ENCODE data around the gene HPN.
"Not testable (repeated sequence)": the region's sequence is repeated elsewhere in the genome, so short reads cannot be mapped to it uniquely, and the experiment has no call there.

HPN gene

GRCh38 chr19:35042954-35043604, 1.6 kb downstream of the HPN start:
- no peak for DNase-seq (ENCODE audit: low spot score)

GRCh38 chr19:35043906-35044305, 2.4 kb downstream of the HPN start:
- no peak for DNase-seq (ENCODE audit: low spot score)

DNA sequence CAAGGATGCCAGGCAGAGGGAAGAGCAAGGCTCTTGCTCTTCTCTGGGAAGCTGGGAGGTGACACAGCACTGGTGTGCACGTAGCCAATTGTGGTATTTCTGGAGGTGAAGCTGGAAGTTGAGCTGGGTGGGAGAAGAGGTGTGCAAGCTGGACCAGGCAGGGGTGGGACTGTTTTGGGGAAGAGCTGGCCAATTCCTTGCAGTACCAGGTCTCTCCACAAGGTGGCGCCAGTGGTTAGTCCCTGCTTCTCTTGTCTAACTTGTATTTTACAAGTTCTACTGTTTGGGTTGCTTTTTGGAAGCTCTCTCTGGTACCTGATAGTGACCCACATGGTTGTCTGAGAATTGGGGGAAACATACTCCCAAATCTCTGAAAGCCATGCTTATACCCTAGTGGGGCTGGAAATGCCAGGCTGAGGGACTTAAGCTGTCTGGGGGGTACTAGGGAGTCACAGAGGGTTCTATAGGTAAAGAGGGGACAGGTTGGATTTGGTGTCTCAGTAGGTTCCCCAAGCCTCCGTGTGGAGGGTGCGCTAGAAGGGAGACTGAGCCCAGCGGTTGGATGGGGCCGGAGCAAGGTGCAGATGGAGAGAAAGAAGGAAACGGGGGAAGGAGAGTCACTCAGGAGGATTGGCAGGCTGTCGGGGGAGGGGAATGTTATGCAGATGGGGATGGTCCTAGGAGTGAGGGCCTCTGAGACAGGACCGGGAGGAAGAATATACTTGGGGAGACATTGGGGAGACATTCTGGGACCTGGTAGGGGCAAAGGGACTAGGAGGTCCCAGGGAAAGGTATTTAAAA, 3.0 kb downstream of the HPN start:
- DNase-seq (ENCODE audit: low spot score): peak; percentile 79

DNA sequence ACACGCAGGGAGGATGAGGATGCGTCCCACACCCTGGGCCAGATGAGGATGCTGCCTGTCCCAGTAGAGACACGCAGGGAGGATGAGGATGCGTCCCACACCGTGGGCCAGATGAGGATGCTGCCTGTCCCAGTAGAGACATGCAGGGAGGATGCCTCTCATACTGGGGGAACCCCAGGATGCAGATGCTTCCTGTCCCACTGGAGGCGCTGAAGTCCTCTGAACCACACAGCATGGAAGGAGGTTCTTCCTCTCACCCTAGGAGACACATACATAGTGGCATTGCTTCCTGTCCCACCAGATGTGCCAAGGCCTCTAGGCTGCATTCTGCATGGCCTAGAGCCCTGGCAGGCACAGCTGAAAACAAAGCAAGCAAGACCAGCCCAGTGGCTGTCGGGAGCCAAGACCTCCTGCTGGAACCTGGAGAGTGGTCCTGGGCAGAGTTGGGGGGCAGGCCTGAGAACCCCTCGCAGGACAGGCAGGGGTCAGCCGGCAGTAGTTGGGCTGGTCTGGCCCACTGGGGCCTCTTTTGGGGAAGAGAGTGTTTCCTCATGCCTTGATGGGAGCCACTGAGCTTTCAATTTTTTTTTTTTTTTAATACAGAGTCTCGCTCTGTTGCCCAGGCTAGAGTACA, 4.3 kb downstream of the HPN start:
- no peak for DNase-seq (ENCODE audit: low spot score)

DNA sequence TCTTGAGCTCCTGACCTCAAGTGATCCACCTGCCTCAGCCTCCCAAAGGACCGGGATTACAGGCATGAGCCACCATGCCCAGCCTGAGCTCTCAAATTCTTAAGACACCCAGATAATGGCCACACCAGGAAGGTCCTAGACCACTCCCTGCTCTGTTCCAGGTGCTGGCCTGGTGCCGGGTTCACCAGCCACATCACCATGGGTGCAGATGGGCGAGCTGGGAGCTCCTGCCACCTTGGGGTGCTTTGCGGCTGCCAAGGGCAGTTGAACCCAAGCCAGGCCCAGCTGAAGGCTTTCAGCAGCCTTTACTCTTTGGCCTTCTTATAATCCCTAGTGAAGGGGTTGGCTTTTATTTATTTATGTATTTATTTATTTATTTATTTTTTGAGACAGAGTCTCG, 4.9 kb downstream of the HPN start:
- DNase-seq (ENCODE audit: low spot score): no peak

- peak; percentile 36 for DNase-seq (ENCODE audit: low spot score)
Observed at GRCh38 chr19:35048911-35049411, 7.4 kb downstream of the HPN start.

DNA sequence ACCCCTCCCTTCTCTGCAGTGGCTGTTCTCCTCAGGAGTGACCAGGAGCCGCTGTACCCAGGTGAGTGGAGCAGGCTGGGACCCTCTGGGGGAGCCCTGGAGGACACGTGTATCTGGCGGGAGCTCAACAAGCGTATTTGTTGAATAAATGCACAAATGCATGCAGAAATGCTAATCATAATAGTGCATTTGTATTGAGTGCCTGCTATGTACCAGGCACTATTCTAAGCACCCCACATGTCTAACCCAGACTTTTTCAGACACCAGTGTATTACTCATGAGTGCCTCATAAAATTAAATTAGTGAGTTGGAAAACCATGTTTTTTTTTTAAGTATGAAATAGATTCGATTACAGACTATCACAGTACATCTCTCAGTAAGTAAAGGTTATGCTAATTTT, 7.9 kb downstream of the HPN start:
- no peak for DNase-seq (ENCODE audit: low spot score)

DNA sequence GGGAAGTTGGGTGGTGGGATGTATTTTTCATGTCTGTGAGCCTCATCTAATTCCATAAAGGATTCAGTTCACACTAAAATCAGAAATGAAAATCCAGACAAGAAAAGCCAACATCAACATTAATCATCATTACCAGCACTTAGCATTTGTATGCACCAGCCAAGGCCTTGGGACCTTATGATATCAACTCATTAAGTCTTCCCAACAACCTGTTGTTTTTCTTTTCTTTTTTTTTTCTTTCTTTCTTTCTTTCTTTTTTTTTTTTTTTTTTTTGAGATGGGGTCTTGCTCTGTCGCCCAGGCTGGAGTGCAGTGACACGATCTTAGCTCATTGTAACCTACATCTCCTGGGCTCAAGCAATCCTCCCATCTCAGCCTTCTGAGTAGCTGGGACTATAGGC, 9.1 kb downstream of the HPN start:
- not testable (repeated sequence) for DNase-seq (ENCODE audit: low spot score)

GRCh38 chr19:35051268-35051667, 9.7 kb downstream of the HPN start:
- not testable (repeated sequence) for DNase-seq (ENCODE audit: low spot score)

GRCh38 chr19:35051796-35052195, 10.3 kb downstream of the HPN start:
- DNase-seq (ENCODE audit: low spot score): no peak

DNA sequence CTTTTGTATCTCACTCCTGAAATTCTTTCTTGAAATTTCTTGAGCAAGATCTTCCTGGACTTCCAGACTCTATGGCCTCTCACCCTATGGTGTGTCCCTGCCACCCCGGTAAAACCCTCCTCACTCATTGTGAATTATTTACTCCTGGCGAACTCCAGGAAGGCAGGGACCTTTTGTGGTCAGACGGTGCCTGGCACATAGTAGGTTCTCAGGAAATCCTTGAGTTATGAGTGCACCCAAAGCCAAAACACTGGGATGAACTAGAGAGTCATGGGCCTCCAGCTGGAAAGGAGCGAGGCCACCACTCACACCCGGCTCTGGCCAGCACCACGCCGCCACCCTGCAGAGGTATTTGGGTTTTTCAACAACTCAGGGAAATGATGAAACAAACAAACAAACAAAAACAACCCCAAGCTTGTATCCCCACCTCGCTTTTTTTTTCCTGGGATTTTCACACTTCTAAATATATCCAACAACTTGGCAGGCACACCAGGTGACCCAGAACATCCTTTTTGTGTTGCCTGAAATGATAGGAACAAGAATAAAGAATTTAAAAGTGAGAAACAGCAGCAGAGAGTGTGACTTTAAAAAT, 11.2 kb downstream of the HPN start:
- no peak for DNase-seq (ENCODE audit: low spot score)

GRCh38 chr19:35053667-35054293, 12.3 kb downstream of the HPN start:
- no peak for DNase-seq (ENCODE audit: low spot score)

DNA sequence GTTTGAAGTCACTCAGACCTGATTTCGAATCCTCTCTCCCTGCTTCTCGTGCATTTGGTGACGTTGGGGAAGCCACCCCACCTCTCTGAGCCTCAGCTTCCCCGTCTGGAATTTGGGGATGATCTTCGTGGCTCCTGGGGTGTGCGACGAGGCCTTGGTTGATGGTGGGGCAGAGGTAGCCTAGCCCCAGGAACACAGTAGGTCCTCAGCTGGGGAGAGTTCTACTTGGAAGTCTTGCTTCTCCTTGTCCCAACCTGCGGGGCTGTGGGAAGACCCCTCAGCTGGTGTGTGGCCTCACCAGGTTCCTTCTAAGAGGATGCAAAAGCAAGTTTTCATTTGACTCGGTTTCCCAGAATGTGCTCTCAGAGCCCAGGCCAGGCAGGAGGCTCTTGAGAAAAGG, 13.1 kb downstream of the HPN start:
- no peak for DNase-seq (ENCODE audit: low spot score)

GRCh38 chr19:35055715-35056179, 14.2 kb downstream of the HPN start:
- DNase-seq (ENCODE audit: low spot score): no peak

DNA sequence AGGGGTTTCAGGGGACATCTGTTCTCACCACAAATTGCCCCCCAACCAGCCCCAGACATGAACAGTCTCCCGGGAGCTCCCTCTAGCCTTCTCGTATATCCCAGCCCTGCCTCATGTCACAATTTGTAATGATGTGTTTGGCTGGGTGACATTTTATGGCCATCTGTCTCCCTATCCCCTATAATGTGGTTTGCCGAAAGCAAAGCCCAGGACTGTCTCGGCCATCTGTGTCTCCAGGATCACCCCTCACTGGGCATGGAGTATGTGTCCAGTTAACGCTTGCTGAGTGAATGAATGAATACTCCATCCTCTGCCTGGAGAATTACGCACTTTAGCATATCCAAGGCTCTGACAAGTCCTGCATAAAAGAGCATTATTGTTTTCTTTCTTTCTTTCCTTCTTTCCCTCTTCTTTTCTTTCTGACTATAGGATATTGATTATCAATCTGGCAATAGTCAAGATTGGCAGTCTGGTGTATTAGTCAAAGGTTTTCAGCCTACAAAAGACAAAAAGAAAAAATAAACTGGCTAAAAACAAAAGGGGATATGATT, 15.1 kb downstream of the HPN start:
- DNase-seq (ENCODE audit: low spot score): no peak

DNA sequence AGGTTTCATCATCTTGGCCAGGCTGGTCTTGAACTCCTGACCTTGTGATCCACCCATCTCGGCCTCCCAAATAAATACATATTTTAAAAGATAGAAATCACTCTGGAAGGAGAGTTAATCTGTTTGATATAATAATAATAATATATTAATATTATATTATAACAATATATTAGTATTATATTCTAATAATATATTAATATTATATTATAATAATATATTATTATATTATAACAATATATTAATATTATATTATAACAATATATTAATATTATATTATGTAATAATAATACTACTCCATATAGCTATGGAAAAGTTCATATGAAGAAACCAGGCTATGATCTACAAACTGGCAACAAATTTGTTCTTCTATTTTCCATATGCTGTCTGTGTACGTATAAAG, 16.8 kb downstream of the HPN start:
- no peak for DNase-seq (ENCODE audit: low spot score)

- DNase-seq (ENCODE audit: low spot score): no peak
Observed at GRCh38 chr19:35059006-35059798, 17.7 kb downstream of the HPN start.

DNA sequence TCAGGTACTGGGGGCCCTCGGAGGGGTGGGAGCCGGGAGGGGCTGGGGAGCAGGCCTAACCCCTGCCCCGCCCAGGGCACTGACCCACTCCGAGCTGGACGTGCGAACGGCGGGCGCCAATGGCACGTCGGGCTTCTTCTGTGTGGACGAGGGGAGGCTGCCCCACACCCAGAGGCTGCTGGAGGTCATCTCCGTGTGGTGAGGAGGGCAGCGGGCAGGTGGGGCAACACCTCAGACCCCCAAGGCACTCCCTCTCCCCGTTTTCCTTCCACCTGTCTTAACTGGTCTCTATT, 18.2 kb downstream of the HPN start:
- no peak for DNase-seq (ENCODE audit: low spot score)

DNA sequence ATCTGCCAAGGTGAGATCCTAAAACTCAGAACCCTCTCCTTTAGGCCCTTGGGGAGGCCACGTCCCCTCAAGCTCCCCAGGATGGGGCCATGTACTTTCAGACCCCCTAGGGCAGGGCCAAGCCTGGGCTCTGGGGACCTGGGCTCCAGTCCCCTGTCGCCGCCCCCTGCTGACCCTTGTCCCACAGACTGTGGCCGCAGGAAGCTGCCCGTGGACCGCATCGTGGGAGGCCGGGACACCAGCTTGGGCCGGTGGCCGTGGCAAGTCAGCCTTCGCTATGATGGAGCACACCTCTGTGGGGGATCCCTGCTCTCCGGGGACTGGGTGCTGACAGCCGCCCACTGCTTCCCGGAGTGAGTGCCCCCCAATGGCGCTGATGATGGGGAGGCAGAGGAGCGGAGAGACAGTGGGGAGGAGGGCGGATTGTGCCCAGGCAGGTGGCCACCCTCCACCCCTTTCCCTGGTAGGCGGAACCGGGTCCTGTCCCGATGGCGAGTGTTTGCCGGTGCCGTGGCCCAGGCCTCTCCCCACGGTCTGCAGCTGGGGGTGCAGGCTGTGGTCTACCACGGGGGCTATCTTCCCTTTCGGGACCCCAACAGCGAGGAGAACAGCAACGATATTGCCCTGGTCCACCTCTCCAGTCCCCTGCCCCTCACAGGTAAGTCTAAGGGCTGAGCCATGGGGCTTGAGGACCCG, 18.8 kb downstream of the HPN start:
- DNase-seq (ENCODE audit: low spot score): no peak

- DNase-seq (ENCODE audit: low spot score): no peak
Observed at GRCh38 chr19:35061583-35062373, 20.3 kb downstream of the HPN start.
